G401 (cell line): ENCODE measurements around the gene SLC22A7. TPM values are rescaled to one million over a fixed set of nuclear protein-coding genes. Genes with fewer than 3 reads are reported as not detected.
A peak's percentile ranks its signal among the peaks of the same experiment; 100 is the strongest.

Source experiments
- DNase-seq: peaks from one replicate; pipeline ENCODE4 v3.0.0-alpha.2; 2015; ENCODE audit warnings: low spot score
- in situ Hi-C: cut with HindIII; loops from 2 replicates; pipeline ENCODE4 v1.10.0; 2016; ENCODE audit warnings: low sequenced_read_pairs, mixed read lengths
- total RNA-seq: library from RNA; depleted of rRNA; stranded (reverse); fragments of >200 nt; shearing (Covaris generic); gene quantifications from 2 replicates; pipeline ENCODE4 v1.2.3, GENCODE V29; 2014

The SLC22A7 gene
- total RNA-seq, 1 experiment from 2014 or later = not detected

DNA sequence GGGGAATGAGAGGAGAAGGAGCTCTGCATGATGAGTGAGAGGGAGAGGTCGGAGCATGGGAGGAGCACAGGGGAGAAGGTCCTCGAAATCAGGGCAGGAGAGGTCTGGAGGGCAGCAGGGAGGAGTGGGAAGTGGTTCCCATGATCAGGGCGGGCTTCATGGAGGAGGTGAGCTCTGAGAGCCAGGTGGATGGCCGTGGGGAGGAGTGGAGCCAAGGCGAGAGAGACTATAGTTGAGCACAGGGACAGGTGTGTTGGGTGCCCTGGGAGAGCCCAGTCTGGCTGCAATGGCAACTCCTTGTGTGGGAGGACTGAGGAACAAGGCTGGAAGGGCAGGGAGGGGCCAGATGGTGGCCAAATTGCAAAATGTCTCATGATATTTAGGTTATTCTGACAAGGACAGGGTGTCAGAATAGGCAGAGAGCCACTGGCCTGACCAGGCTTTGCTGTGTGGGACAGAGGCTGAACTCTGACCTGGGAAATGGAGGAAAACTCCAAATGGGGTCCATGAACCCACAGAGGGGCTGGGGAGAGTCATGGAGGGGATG, 33.4 kb upstream of the SLC22A7 start:
- in situ Hi-C loops = no loop called here
- no peak for DNase-seq

DNA sequence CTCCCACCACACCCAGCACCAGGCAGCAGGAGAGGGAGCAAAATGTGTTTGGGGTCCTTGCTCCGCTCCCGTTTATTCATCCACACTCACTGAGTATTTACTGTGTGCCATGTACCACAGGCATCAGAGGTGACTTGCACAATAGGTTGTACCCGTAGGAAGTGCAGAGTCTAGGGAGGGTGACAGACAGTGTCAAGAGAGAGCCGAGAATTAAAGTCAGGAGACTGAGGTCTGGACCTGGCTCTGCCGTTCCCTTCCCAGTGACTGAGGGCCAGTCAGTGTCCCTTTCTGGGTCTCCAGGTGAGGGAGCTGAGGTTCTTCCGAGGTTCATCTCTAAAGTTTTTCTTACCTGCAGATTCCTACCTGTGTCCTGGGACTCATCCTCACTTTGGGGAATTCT, 32.5 kb upstream of the SLC22A7 start:
- DNase-seq = no peak
- in situ Hi-C loops = no loop called here

DNA sequence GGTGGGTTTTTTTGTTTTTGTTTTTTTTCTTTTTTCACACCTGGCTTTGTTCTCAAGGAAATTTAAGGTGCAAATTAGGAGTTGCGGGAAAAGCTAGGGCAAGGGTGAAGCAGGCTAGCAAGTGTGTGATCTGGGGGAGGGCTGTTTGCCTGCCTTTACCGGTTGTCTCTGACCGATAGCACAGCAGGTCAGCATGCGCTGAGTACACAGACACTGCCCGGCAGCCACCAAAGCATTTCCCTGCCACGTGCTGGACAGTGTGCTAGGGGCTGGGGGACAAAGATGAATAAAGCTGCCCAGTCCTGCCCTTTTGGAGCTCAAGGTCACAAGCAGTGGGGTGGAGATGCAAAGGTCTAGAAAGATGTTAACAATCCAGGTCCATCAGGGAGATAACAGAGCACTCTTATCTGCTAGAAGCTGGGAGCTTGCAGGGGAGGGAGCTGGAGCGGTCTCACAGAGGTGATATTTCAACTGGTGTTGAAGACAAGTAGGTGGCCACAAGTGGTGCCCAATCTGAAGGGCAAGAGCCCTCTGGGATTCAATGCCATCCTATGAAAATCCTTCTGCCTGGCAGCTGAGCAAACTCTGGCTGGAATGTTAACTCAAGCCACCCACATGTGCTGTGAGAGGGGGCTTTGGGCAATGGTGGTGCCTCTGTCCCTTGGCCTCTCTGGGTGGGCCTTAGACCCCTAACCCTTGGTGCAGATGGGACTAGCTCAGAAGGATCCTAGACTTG, 30.3 kb upstream of the SLC22A7 start:
- in situ Hi-C loops = no loop called here
- DNase-seq = peak; percentile 55

DNA sequence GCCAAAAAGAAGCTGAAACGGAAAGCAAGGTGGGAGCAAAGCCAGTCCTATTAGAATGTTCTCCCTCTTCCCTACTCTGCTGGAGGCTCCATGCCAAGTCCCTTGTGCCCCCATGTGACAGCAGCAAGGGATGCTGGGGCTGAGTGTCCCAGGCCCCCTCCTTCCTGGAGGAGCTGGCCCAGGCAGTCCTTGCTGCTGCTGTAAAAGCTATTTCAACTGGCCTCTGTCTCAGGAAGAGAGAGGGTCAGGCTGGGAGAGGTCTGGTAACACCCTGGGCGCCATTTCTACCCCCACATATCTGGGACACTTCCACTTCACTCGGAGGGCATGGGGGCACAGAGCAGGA, 29.7 kb upstream of the SLC22A7 start:
- DNase-seq = peak; percentile 76
- in situ Hi-C loops = no loop called here

DNA sequence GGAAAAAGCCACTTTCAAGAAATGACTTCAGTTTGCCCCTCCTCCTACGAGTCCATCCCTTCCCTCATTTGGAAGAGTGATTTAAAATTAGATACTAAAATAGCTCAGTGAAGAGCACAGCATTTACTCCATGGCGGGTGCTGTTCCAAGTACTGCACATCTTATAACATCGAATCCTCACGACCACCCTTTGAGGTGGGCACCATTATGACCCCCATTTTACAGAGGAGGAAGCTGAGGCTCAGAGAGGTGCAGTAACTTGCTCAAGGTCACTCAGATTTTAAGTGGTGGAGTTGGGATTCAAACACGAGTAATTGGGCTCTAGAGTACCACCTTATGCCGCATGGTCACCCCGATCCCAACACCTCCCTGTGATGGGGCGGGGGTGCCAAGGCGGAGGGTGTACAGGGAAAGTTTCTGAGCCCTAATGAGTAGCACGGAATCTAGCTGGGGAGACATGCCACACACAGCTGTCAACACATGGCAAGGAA, 29.2 kb upstream of the SLC22A7 start:
- in situ Hi-C loops = no loop called here
- no peak for DNase-seq

GRCh38 chr6:43269273-43270007, 28.6 kb upstream of the SLC22A7 start:
- in situ Hi-C loops = no loop called here
- no peak for DNase-seq

DNA sequence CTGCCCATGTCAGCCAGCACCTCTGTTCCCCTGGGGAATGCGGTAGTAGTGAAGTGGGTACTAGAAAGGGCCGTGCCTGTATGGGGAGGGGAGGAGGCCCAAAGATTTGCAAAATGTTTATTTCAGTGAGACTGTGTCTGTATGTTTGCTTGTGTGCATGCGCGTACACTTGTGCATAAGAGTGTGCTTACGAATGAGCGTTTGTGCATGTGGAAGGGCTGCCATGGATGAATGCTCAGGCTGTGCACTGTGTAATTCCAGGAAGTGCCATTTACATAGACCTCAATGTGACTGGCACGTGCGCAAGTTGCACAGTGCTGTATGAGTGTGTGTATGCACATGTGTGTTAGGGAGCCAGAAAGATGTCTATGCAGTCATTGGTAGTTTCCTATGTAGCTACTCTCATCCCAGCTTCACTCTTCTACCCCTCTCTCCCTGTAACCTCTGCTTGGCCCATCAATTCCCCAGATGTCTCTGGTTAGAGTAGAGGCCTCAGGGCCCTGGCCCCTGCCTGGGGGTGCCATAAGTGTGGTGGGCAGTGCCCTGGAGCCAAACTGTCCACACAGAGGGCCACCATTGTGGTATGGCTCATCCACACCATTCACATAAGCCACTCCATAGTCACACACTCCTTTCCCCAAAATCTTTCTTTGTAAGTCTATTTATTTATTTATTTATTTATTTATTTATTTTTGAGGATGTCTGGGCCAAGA, 26.8 kb upstream of the SLC22A7 start:
- in situ Hi-C loops = no loop called here
- no peak for DNase-seq

DNA sequence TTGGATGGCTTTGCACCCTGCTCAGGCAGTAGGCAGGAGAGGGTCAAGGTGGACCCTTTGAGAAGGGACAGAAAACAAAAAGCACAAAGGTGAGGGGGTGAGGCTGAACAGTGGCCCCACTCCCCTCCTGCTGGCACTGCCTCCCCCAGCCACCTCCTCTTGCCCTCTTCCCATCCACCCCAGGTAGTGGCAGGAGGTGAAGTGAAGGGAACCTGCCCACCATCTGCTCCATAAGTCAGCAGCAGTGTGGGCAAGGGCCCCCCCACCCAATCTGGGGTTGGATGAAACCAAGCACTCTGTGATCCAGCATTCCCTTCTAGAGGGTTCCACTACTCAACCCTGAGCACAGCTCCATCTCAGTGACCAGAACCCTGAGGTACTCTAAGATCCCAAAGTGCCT, 26.1 kb upstream of the SLC22A7 start:
- no peak for DNase-seq
- in situ Hi-C loops = no loop called here

- no peak for DNase-seq
- in situ Hi-C loops = no loop called here
These were observed 24.4 kb upstream of the SLC22A7 start for GRCh38 chr6:43273707-43274106.

- in situ Hi-C loops = no loop called here
- no peak for DNase-seq
These were observed 23.7 kb upstream of the SLC22A7 start for GRCh38 chr6:43274127-43274915.

- no peak for DNase-seq
- in situ Hi-C loops = no loop called here
These were observed 23.0 kb upstream of the SLC22A7 start for GRCh38 chr6:43274916-43275597.

GRCh38 chr6:43275801-43276576, 22.1 kb upstream of the SLC22A7 start:
- in situ Hi-C loops = no loop called here

DNA sequence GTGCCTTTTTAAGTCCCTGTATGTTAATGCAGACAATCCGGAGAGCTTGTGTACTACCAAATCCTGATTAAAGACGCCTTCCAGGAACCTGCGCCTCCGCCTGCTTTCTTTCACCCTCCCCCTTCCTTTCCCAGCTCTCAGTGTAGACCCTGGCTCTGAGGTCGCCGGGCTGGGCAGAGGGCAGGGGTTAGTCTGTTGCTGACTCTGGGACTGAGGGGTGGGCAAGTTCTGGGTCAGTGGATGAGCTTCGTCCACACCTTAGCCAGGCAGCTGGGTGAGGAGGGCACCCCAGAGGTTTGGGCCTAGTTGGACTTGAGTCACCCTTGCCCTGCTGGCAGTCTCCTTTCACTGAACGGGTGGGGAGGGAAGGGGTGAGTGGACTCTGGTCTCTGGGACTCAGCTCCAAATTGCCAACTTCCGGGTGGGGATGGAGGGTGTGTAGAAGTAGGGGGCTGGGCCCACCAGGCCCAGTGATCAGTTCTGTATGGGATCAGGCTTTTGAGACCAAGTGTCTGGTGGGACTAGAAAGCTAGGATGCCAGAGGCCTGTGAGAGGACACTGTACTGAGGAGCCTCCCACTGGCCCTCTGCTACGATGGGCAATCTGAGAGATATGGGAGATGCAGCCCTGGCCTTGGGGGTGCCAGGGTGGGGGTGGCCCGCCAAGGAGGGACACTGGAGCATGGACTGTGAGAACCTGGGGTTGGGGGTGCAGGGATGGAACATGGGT, 21.3 kb upstream of the SLC22A7 start:
- no peak for DNase-seq
- in situ Hi-C loops = no loop called here

More at GRCh38 chr6:43275801-43276576, 22.1 kb upstream of the SLC22A7 start:
- no peak for DNase-seq

- no peak for DNase-seq
- in situ Hi-C loops = no loop called here
These were observed 20.8 kb upstream of the SLC22A7 start for GRCh38 chr6:43277306-43277642.

- in situ Hi-C loops = no loop called here
These were observed 20.2 kb upstream of the SLC22A7 start for GRCh38 chr6:43277643-43278523.

DNA sequence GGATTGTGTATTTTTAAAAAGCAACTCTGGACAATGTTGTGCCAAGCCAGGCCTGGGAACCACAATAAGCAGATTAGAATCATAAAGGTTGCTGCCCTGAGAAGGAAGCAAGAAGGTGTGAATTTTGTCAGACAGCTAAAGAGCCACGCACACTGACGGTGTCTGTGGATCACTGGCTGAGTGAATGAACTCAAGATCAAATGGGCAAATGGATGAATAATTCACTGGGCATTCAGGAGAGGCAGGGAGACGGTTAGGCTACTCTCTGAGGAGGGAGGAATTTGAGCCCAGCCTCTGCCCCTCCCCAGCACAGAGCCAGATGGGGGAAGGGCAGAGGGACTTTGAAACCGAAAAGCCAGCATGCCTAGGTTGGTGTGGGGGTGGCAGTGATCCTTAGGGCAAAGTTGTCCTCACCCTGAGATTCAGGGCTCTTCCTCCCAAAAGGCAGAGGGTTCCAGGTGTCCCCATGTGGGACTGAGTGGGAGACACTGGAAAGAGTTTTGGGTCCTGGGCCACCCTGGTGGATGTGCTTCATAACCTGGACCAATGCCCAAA, 19.5 kb upstream of the SLC22A7 start:
- no peak for DNase-seq
- in situ Hi-C loops = no loop called here

More at GRCh38 chr6:43277643-43278523, 20.2 kb upstream of the SLC22A7 start:
- DNase-seq = no peak
